Epidermal melanocyte (primary cell): ENCODE measurements around the gene ELOVL7.
"Not testable (repeated sequence)": the region's sequence is repeated elsewhere in the genome, so short reads cannot be mapped to it uniquely, and the experiment has no call there.

Experiments
- DNase-seq: peaks from one replicate; pipeline ENCODE4 v3.0.0; 2011; ENCODE audit warnings: low spot score; ENCODE audit not compliant: insufficient read length

Gene ELOVL7

DNA sequence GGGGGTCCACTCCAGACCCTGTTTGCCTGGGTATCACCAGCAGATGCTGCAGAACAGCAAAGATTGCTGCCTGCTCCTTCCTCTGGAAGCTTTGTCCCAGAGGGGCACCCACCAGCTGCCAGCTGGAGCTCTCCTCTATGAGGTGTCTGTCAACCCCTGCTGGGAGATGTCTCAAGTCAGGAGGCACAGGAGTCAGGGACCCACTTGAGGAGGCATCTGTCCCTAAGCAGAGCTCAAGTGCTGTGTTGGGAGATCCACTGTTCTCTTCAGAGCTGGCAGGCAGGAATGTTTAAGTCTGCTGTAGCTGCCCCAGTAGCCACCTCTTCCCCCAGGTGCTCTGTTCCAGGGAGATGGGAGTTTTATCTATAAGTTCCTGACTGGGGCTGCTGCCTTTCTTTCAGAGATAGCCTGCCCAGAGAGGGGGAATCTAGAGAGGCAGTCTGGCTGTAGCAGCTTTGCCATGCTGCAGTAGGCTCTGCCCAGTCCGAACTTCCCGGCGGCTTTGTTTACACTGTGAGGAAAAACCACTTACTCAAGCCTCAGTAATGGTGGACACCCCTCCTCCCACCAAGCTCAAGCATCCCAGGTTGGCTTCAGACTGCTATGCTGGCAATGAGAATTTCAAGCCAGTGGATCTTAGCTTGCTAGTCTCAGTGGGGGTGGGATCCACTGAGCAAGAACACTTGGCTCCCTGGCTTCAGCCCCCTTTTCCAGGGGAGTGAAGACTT, 128.7 kb downstream of the ELOVL7 start:
- not testable (repeated sequence) for DNase-seq

DNA sequence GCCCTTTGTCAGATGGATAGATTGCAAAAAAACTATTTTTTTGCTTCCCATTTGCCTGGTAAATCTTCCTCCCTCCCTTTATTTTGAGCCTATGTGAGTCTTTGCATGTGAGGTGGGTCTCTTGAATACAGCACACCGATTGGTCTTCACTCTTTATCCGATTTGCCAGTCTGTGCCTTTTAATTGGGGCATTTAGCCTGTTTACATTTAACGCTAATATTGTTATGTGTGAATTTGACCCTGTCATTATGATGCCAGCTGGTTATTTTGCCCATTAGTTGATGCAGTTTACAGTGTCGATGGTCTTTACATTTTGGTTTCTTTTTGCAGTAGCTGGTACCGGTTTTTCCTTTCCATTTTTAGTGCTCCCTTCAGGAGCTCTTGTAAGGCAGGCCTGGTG, 131.1 kb downstream of the ELOVL7 start:
- DNase-seq, result no peak

GRCh38 chr5:60711892-60712291, 132.2 kb downstream of the ELOVL7 start:
- DNase-seq, result not testable (repeated sequence)

GRCh38 chr5:60710362-60710761, 133.7 kb downstream of the ELOVL7 start:
- DNase-seq, result no peak

DNA sequence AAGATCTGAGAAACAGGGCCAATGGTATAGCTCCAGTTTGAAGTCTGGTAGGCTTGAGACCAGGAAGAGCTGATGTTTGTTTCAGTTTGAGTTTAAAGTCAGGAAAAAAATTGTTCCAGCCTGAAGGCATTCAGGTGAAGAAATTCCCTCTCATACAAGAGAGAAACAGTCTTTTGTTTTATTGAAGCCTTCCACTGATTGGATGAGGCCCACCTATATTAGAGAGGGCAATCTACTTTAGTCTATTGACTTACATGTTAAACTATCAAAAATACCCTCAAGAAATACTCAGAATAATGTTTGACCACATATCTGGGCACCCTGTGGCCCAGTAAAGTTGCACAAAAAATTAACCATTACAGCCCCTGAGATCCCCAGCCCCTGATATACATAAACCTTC, 138.9 kb downstream of the ELOVL7 start:
- no peak for DNase-seq

DNA sequence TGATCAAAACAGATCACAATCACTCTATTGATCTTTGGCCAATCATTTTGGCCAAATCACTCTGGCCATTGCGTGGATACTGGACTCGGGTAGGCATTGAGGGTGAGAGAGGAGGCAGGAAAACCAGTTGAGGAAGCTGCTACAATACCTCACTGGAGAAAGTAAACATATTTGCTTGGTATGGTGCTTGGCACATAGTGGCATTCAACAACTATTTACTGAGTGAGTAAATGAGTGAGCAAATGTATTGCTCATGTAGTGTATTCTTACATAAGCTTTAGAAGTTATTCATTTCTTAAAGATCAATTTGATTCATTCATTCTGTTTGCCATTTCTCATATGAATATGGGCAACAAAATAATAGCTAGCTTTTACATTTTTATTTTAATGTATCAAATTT, 140.1 kb downstream of the ELOVL7 start:
- DNase-seq, result no peak
